ENCODE measurements around the gene ACBD6.

DNA sequence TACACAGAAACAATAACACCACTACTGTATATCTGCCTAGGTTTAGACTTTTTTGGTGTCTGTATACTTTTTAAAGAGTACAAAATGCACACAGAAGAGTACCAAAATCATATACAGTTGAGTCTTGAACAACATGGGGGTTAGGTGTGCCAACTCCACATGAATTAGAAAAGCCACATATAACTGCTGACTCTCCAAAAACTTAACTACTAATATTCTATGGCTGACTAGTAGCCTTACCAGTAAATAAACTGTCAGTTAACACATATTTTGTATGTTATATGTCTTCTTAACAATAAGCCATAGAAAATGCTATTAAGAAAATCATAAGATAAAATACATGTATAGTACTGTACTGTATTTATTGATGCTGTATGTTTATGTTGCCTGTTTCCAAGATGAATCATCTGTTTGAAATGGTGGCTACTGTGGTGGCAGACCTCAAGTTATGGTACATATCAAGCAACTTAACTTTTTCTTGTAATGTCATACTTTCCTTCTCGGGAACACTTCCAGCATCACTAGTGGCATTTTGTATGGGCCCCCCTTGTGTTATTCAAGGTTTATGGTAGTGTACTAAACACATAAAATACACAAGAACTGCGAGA is 201.1 kb downstream of the ACBD6 start:
- no peak for TF ChIP-seq POLR2AphosphoS5 (IDR thresholded peaks at IDR 0.05; ENCODE audit: low read depth, low read length)
- TF ChIP-seq, protein P1, sequence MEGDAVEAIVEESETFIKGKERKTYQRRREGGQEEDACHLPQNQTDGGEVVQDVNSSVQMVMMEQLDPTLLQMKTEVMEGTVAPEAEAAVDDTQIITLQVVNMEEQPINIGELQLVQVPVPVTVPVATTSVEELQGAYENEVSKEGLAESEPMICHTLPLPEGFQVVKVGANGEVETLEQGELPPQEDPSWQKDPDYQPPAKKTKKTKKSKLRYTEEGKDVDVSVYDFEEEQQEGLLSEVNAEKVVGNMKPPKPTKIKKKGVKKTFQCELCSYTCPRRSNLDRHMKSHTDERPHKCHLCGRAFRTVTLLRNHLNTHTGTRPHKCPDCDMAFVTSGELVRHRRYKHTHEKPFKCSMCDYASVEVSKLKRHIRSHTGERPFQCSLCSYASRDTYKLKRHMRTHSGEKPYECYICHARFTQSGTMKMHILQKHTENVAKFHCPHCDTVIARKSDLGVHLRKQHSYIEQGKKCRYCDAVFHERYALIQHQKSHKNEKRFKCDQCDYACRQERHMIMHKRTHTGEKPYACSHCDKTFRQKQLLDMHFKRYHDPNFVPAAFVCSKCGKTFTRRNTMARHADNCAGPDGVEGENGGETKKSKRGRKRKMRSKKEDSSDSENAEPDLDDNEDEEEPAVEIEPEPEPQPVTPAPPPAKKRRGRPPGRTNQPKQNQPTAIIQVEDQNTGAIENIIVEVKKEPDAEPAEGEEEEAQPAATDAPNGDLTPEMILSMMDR (IDR thresholded peaks at IDR 0.05): no peak
- no peak for TF ChIP-seq REST (IDR thresholded peaks at IDR 0.05; ENCODE audit: insufficient read depth in 1 of 2, low read depth in 2 of 2, low read length in 1 of 2)

Measured in Panc1 (cell line).